Osteoblast (primary cell): ENCODE results near the gene UBE2U. TPM values are rescaled to one million over a fixed set of nuclear protein-coding genes. Genes with fewer than 3 reads are reported as not detected.

Experiments used
- DNase-seq: peaks from one replicate; pipeline ENCODE4 v3.0.0; 2011; ENCODE audit warnings: low spot score, mixed read lengths; ENCODE audit not compliant: insufficient read length; ENCODE audit errors: missing footprints
- H2AFZ ChIP-seq: 2 replicates; pipeline ENCODE4 v1.6.0; 2011; ENCODE audit warnings: mild to moderate bottlenecking, low read length
- H3K27ac ChIP-seq: 2 replicates; pipeline ENCODE4 v1.5.1; 2011; ENCODE audit warnings: mild to moderate bottlenecking, low read depth, low read length, moderate library complexity
- H3K27me3 ChIP-seq: 2 replicates; pipeline ENCODE4 v1.6.0; 2012; ENCODE audit warnings: mild to moderate bottlenecking, control low read depth, inconsistent platforms, low read length, moderate library complexity; ENCODE audit not compliant: insufficient read depth
- H3K36me3 ChIP-seq: 2 replicates; pipeline ENCODE4 v1.5.1; 2011; ENCODE audit warnings: mild to moderate bottlenecking, low read length, control low read depth, moderate library complexity; ENCODE audit not compliant: insufficient read depth
- H3K4me1 ChIP-seq: 2 replicates; pipeline ENCODE4 v1.5.1; 2011; ENCODE audit warnings: mild to moderate bottlenecking, low read length, control low read depth, moderate library complexity; ENCODE audit not compliant: insufficient read depth
- H3K4me2 ChIP-seq: 2 replicates; pipeline ENCODE4 v1.6.0; 2011; ENCODE audit warnings: mild to moderate bottlenecking, low read length; ENCODE audit not compliant: insufficient read depth
- H3K4me3 ChIP-seq: fragments of 200-600 bp; sonication (generic); 3 replicates; pipeline ENCODE4 v1.5.1; 2012; ENCODE audit warnings: mild to moderate bottlenecking, low read length, inconsistent platforms; ENCODE audit not compliant: insufficient read depth
- H3K79me2 ChIP-seq: 2 replicates; pipeline ENCODE4 v1.6.0; 2012; ENCODE audit warnings: mild to moderate bottlenecking, low read length, control low read depth, inconsistent platforms; ENCODE audit not compliant: insufficient read depth
- H3K9me3 ChIP-seq: 2 replicates; pipeline ENCODE4 v1.5.1; 2011; ENCODE audit warnings: low read depth, low read length, control low read depth
- H4K20me1 ChIP-seq: 2 replicates; pipeline ENCODE4 v1.6.0; 2012; ENCODE audit warnings: mild to moderate bottlenecking, low read length, control low read depth; ENCODE audit not compliant: insufficient read depth
- CTCF ChIP-seq: IDR thresholded peaks from 2 replicates; pipeline ENCODE4 v1.5.1; 2011; ENCODE audit warnings: mild to moderate bottlenecking, low read depth, low read length, moderate library complexity; ENCODE audit errors: extremely low read depth
- total RNA-seq: library from RNA; depleted of rRNA; stranded (reverse); fragments of >200 nt; gene quantifications from 2 replicates; pipeline ENCODE4 v1.2.3, GENCODE V29; 2012

UBE2U gene
- total RNA-seq, 1 donor: not detected

DNA sequence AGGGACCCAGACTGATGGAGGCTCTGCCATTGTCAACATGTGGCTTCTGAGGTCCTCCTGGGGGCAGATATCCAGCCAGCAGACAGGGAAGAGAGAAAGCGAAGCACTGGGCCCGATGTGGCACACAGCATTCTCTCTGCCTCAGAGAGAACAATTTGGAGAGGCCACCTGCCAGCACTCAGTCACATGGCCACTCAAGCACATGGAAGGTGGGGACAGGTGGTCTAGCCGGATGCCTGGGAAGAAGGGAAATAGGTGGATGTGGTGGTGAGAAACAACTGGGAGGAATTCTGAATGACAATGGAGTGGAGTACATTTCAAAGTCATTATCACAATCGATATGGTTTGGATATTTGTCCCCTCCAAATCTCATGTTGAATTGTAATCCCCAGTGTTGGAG is 109.0 kb downstream of the UBE2U start:
- H4K20me1 ChIP-seq: no peaks in the 10 kb centered on the region
- H3K9me3 ChIP-seq: no peaks in the 10 kb centered on the region
- no peak for TF ChIP-seq CTCF
- H3K36me3 ChIP-seq: no peaks in the 10 kb centered on the region
- no peak for DNase-seq
- no peak overlapping the region for H3K4me3 ChIP-seq
- no peak overlapping the region for H3K27ac ChIP-seq
- peaks cover 8% of the 10 kb centered on the region for H3K27me3 ChIP-seq
- no peaks in the 10 kb centered on the region for H3K4me1 ChIP-seq
- no peaks in the 10 kb centered on the region for H3K79me2 ChIP-seq
- H2AFZ ChIP-seq: no peak overlapping the region
- H3K4me2 ChIP-seq: no peak overlapping the region

DNA sequence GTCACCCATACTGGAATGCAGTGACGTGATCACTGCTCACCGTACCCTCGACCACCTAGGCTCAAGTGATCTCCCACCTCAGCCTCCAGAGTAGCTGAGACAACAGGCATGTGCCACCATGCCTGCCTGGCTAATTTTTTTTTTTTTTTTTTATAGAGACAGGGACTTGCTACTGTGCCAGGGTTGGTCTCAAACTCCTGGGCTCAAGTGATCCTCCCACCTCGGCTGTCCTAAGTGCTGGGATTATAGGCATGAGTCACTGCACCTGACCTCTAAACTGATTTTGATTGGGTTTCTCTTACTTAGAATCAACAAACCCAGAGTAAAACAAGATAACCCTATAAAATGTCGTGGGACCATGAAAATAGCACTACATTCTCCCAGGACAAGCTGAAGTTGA is 112.0 kb downstream of the UBE2U start:
- Histone ChIP-seq H3K36me3 (no peaks in the 10 kb centered on the region), H3K27ac (no peak overlapping the region), H2AFZ (no peak overlapping the region), H3K4me3 (no peak overlapping the region), H3K9me3 (no peaks in the 10 kb centered on the region), H3K4me1 (no peaks in the 10 kb centered on the region), H4K20me1 (no peaks in the 10 kb centered on the region), H3K4me2 (no peak overlapping the region), H3K79me2 (no peaks in the 10 kb centered on the region), H3K27me3 (no peaks in the 10 kb centered on the region)
- DNase-seq: no peak
- TF ChIP-seq CTCF: no peak
